Peyer's patch (tissue), 4 donors: ENCODE measurements around the gene ADCY2.

Experiments used
- CTCF ChIP-seq, 6 experiments: fragments of 450-650 bp in 4 of 6; fragments of 200-600 bp in 2 of 6; sonication (generic) in 1 of 6; IDR thresholded peaks; one replicate each; pipeline ENCODE4 v1.5.1; 2017 to 2019; ENCODE audit warnings: antibody characterized with exemption in 6 of 6, mild to moderate bottlenecking in 3 of 6, moderate library complexity in 1 of 6
- POLR2A ChIP-seq, 2 donors: fragments of 450-650 bp; IDR thresholded peaks; one replicate each; pipeline ENCODE4 v1.5.1; 2017; ENCODE audit warnings: antibody characterized with exemption in 2 of 2, mild to moderate bottlenecking in 2 of 2, moderate library complexity in 2 of 2

DNA sequence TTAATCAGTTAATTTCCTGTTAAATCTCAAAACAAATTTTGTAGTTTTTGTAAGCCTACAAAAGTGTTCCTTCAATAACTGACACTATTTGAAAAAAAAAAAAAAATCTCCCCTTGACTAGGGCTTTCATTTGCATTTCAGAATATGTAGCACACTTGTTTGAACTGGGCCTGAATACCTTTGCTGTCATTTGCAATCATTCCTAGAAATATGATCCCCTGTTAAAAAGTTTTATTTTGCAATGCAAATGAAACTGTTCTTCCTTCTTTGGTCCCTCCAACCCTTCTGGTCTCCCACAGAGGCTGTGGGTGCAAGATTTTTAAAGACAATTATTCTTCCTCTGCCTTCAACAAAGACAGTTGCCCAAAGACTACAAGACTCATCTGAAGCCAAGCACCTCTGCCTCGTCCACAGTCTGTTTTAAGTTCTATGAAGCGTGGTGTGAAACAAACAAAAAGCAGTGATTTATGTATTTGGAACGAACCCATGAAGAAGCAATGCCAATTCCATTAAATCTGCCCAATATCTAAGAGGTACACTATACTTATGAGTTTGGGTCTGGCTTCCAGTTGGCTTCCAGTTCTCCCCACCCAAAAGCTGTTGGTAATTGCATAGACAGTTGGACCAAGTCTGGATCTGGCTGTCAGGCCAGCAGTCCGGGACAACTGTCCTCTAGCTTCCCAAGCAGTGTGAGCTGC lies 388.9 kb downstream of the ADCY2 start:
- TF ChIP-seq POLR2A (IDR thresholded peaks at IDR 0.05): no peak
- TF ChIP-seq CTCF (IDR thresholded peaks at IDR 0.05): no peak
